DMS79 (cell line): ENCODE results near the gene ADAMTS19.

Experiments
- DNase-seq: peaks from one replicate; lab custom pipeline; 2025; lab: John Stamatoyannopoulos, UW

ADAMTS19 gene

DNA sequence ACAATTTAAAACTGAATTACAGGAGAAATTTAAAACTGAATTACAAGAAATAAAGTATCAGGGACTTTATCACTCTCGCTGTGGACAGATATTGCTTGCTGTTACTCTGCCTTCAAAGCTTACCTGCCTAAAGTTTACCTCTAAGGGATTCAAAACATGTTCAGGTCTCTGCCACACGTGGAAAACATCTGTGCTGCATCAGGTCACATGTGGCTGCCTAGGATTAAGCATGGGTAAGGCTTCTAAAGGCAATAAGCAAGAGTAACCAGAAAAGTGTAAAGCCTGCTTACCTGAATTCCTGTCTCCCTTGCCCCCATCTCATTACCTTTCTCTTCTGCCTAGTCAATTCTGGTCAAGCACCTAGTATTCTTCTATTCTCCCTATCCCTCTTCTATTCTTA is 306.7 kb downstream of the ADAMTS19 start:
- DNase-seq = no peak

DNA sequence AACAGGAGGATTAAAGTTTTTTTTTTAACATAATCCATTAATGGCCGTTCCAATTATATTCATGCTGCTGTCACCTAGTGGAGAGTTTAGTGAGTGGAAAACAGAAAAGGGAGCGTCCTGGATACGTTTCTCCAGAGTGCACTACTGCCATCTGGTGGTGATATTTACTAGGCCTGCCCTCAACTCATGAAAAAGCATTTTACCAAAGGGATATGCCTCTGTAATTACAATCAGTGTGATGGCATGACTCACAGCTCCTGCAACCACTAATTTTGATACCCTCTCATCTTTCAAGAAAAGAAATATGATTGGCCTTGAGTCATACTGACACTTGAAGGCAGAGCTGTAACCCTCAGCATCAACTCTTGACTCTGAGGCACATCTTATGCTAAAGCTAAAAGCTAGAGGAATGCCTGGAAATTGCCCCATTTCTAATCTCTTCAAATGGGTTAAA is 307.9 kb downstream of the ADAMTS19 start:
- DNase-seq = no peak

- no peak for DNase-seq
These were observed 308.6 kb downstream of the ADAMTS19 start for GRCh38 chr5:129768735-129769134.

DNA sequence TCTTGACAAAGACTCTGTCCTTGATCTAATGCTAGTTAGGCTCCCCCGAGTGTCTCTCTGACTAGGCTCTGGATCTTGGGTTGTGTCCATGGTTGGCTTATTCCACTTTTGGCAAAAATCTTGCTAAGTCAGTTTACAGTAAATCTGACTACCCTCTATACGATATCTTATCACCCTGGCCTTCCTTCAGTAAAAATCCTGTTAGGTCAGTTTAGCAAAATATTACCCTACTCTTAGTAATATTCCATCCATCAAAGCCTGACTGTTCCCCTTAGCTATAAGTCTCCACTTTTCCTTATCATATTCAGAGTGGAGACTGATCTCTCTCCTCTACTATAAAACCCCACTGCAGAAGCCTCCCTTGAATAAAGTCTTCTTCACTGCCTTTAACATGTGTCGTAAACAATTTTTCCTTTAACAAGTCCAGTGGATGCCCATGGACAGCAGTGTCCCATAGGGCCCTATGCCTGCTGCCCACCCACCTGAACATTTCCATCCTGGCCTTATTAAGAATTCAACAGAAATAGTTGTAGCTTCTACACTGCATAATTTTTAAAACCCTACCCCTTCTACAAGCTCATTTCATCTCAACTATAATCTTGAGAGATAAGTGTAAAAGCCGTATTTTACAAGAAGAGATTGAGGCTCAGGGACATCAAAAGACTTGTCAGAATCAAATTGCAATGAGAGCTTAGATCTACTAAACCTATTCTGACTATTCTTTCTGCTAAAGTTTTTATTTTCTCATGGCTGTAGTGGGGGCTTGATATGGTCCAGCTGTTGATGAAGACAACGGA is 310.1 kb downstream of the ADAMTS19 start:
- no peak for DNase-seq

GRCh38 chr5:129771058-129771838 is 311.1 kb downstream of the ADAMTS19 start:
- DNase-seq = no peak

DNA sequence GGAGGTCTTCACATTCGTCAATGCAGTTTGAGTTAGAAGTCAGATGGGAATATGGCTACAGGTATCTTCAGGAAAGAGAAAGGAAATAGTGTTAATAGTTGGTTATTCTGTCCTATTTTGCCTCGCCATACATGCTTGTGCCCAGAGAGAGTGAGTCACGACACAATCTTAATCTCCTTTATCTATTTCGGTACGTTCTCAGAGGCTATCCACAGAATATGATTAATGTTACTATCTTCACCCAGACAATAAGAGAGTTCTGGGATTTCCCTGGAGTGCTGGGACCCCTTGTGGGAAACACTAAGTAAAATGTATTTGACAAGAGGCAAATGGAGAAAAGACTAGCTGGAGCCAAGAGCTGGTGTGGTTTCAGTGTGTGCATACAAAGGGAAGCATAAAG is 313.3 kb downstream of the ADAMTS19 start:
- DNase-seq = no peak

GRCh38 chr5:129781594-129781993 is 321.5 kb downstream of the ADAMTS19 start:
- no peak for DNase-seq
